HepG2 (cell line): ENCODE results near the gene IL18R1. TPM values are rescaled to one million over a fixed set of nuclear protein-coding genes. Genes with fewer than 3 reads are reported as not detected.
A peak's percentile ranks its signal among the peaks of the same experiment; 100 is the strongest.

Experiments used
- GTF2F1 ChIP-seq: fragments of 150-350 bp; IDR thresholded peaks from 2 replicates; pipeline ENCODE4 v1.6.1; 2014; ENCODE audit warnings: low read length
- JARID2 ChIP-seq: sonication (generic); formaldehyde crosslinking; IDR thresholded peaks from 2 replicates; pipeline ENCODE4 v1.8.1; 2023; ENCODE audit warnings: missing genetic modification reagents, inconsistent platforms; ENCODE audit not compliant: insufficient replicate concordance
- KAT8 ChIP-seq: IDR thresholded peaks from 2 replicates; pipeline ENCODE4 v1.6.1; 2016; ENCODE audit warnings: missing genetic modification reagents, missing compliant biosample characterization
- NBN ChIP-seq: fragments of 450-650 bp; conservative IDR thresholded peaks from 2 replicates; pipeline ENCODE4 v1.6.1; 2017
- PAF1 ChIP-seq: IDR thresholded peaks from 2 replicates; pipeline ENCODE4 v1.6.1; 2016; ENCODE audit warnings: missing genetic modification reagents, missing compliant biosample characterization
- RAD51 ChIP-seq: fragments of 450-650 bp; IDR thresholded peaks from 2 replicates; pipeline ENCODE4 v1.6.1; 2016; ENCODE audit warnings: borderline replicate concordance
- SRY ChIP-seq: sonication (generic); formaldehyde crosslinking; IDR thresholded peaks from 2 replicates; pipeline ENCODE4 v1.8.0; 2022; ENCODE audit warnings: mild to moderate bottlenecking, missing genetic modification reagents
- ZNF605 ChIP-seq: sonication (generic); formaldehyde crosslinking; IDR thresholded peaks from 2 replicates; pipeline ENCODE4 v1.8.0; 2022; ENCODE audit warnings: mild to moderate bottlenecking, missing genetic modification reagents
- ZNF7 ChIP-seq: IDR thresholded peaks from 2 replicates; pipeline ENCODE4 v1.6.1; 2016; ENCODE audit warnings: missing biosample characterization, missing genetic modification reagents
- ZNF850 ChIP-seq: sonication (generic); formaldehyde crosslinking; conservative IDR thresholded peaks from 2 replicates; pipeline ENCODE4 v1.9.0; 2021; ENCODE audit warnings: mild to moderate bottlenecking, missing genetic modification reagents
- polyA plus RNA-seq, 8 experiments: library from polyadenylated mRNA; depleted of rRNA in 3 of 8; stranded (reverse) in 7 of 8; unstranded in 1 of 8; fragments of >200 nt; fragmentation: Illumina TruSeq in 4 of 8; extraction: Trizol in 4 of 8; gene quantifications; 2 replicates each; pipeline versions ENCODE4 v1.2.1 to v1.2.3, GENCODE V29; 2011 to 2016; ENCODE audit warnings: low read depth in 4 of 8, missing spikeins in 1 of 8, mixed read lengths in 1 of 8; ENCODE audit not compliant: insufficient read depth in 1 of 8
- total RNA-seq, 5 experiments: library from RNA; depleted of rRNA; stranded (reverse); fragments of >200 nt; fragmentation: Illumina TruSeq; extraction: Trizol; gene quantifications; 2 replicates each; pipeline ENCODE4 v1.2.3, GENCODE V29; 2016; ENCODE audit warnings: low read depth in 1 of 5
- TF ChIP-seq, protein P1 (sequence below): sonication (generic); formaldehyde crosslinking; IDR thresholded peaks from 2 replicates; pipeline ENCODE4 v1.4.0; 2020; ENCODE audit warnings: low read depth, missing genetic modification reagents
- TF ChIP-seq, protein P2 (sequence below): sonication (generic); formaldehyde crosslinking; IDR thresholded peaks from 2 replicates; pipeline ENCODE4 v1.5.0; 2020; ENCODE audit warnings: mild to moderate bottlenecking, missing genetic modification reagents
- TF ChIP-seq, protein P3 (sequence below): sonication (generic); formaldehyde crosslinking; IDR thresholded peaks from 2 replicates; pipeline ENCODE4 v1.4.0; 2020; ENCODE audit warnings: missing genetic modification reagents
- TF ChIP-seq, protein P4 (sequence below): IDR thresholded peaks from 2 replicates; pipeline ENCODE4 v1.6.1; 2016

The IL18R1 gene
- total and polyA plus RNA-seq, 2 of the 13 experiments (the other 11 are each of a cell fraction or from before 2014, with no cell fraction given) = 0.01 to 0.04 TPM

DNA sequence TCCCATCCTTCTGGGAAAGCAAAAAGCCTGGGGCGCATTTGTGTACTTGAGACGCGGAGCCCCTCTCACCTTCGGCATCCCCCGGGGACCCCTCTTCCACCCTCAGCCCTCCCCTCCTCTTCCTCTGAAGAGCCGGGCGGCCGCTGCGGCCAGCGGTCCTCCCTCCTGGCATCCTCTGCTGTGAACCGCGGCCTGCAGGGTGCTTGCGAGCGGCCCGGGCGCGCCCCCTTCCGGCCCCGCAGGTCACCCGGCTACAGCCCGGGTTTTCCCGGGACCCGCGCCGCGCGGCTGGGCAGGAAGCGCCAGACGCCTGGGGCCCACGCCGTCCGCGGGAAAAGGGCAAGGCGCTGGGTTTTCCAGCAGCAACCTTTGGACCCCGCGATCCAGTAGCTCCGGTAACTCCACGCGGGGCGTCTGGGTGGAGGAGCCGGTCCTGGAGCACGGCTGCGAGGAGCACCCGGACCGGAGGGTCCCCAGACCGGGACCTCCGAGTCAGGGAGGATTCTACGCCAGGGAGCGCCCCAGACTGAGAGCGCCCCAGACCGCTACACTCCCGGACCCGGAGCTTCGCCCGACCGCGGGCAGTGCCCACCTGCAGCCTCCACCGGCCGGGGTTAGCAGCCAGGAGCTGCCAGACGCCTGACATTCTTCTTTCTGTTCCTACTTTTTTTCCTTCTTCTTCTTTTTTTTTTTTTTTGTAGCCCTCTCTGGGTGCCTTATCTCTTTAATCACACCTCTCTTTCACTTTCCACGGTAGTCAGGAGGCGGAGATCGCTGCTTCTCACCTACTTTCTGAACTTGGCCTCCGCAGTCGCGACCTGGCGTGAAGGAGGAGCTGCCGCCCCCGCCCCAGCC is at the start of gene IL18R1 (continued):
- TF ChIP-seq, protein P1, sequence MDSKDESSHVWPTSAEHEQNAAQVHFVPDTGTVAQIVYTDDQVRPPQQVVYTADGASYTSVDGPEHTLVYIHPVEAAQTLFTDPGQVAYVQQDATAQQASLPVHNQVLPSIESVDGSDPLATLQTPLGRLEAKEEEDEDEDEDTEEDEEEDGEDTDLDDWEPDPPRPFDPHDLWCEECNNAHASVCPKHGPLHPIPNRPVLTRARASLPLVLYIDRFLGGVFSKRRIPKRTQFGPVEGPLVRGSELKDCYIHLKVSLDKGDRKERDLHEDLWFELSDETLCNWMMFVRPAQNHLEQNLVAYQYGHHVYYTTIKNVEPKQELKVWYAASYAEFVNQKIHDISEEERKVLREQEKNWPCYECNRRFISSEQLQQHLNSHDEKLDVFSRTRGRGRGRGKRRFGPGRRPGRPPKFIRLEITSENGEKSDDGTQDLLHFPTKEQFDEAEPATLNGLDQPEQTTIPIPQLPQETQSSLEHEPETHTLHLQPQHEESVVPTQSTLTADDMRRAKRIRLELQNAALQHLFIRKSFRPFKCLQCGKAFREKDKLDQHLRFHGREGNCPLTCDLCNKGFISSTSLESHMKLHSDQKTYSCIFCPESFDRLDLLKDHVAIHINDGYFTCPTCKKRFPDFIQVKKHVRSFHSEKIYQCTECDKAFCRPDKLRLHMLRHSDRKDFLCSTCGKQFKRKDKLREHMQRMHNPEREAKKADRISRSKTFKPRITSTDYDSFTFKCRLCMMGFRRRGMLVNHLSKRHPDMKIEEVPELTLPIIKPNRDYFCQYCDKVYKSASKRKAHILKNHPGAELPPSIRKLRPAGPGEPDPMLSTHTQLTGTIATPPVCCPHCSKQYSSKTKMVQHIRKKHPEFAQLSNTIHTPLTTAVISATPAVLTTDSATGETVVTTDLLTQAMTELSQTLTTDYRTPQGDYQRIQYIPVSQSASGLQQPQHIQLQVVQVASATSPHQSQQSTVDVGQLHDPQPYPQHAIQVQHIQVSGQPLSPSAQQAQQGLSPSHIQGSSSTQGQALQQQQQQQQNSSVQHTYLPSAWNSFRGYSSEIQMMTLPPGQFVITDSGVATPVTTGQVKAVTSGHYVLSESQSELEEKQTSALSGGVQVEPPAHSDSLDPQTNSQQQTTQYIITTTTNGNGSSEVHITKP (CRISPR knock-in tag) = no peak
- TF ChIP-seq, protein P2, sequence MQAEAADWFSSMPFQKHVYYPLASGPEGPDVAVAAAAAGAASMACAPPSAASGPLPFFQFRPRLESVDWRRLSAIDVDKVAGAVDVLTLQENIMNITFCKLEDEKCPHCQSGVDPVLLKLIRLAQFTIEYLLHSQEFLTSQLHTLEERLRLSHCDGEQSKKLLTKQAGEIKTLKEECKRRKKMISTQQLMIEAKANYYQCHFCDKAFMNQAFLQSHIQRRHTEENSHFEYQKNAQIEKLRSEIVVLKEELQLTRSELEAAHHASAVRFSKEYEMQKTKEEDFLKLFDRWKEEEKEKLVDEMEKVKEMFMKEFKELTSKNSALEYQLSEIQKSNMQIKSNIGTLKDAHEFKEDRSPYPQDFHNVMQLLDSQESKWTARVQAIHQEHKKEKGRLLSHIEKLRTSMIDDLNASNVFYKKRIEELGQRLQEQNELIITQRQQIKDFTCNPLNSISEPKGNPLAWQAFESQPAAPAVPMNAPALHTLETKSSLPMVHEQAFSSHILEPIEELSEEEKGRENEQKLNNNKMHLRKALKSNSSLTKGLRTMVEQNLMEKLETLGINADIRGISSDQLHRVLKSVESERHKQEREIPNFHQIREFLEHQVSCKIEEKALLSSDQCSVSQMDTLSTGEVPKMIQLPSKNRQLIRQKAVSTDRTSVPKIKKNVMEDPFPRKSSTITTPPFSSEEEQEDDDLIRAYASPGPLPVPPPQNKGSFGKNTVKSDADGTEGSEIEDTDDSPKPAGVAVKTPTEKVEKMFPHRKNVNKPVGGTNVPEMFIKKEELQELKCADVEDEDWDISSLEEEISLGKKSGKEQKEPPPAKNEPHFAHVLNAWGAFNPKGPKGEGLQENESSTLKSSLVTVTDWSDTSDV = peak; percentile 55; the same call in 1 of the 2 replicates
- no peak for TF ChIP-seq JARID2 (CRISPR knock-in tag)
- no peak for TF ChIP-seq ZNF850
- TF ChIP-seq PAF1 = no peak
- TF ChIP-seq ZNF7 (CRISPR knock-in tag) = no peak
- TF ChIP-seq, protein P3, sequence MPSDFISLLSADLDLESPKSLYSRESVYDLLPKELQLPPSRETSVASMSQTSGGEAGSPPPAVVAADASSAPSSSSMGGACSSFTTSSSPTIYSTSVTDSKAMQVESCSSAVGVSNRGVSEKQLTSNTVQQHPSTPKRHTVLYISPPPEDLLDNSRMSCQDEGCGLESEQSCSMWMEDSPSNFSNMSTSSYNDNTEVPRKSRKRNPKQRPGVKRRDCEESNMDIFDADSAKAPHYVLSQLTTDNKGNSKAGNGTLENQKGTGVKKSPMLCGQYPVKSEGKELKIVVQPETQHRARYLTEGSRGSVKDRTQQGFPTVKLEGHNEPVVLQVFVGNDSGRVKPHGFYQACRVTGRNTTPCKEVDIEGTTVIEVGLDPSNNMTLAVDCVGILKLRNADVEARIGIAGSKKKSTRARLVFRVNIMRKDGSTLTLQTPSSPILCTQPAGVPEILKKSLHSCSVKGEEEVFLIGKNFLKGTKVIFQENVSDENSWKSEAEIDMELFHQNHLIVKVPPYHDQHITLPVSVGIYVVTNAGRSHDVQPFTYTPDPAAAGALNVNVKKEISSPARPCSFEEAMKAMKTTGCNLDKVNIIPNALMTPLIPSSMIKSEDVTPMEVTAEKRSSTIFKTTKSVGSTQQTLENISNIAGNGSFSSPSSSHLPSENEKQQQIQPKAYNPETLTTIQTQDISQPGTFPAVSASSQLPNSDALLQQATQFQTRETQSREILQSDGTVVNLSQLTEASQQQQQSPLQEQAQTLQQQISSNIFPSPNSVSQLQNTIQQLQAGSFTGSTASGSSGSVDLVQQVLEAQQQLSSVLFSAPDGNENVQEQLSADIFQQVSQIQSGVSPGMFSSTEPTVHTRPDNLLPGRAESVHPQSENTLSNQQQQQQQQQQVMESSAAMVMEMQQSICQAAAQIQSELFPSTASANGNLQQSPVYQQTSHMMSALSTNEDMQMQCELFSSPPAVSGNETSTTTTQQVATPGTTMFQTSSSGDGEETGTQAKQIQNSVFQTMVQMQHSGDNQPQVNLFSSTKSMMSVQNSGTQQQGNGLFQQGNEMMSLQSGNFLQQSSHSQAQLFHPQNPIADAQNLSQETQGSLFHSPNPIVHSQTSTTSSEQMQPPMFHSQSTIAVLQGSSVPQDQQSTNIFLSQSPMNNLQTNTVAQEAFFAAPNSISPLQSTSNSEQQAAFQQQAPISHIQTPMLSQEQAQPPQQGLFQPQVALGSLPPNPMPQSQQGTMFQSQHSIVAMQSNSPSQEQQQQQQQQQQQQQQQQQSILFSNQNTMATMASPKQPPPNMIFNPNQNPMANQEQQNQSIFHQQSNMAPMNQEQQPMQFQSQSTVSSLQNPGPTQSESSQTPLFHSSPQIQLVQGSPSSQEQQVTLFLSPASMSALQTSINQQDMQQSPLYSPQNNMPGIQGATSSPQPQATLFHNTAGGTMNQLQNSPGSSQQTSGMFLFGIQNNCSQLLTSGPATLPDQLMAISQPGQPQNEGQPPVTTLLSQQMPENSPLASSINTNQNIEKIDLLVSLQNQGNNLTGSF (CRISPR knock-in tag) = peak; percentile 44; the same call in 1 of the 2 replicates
- TF ChIP-seq ZNF605 (CRISPR knock-in tag) = no peak; the same call in 1 of the 2 replicates
- no peak for TF ChIP-seq NBN
- no peak for TF ChIP-seq RAD51
- TF ChIP-seq, protein P4, sequence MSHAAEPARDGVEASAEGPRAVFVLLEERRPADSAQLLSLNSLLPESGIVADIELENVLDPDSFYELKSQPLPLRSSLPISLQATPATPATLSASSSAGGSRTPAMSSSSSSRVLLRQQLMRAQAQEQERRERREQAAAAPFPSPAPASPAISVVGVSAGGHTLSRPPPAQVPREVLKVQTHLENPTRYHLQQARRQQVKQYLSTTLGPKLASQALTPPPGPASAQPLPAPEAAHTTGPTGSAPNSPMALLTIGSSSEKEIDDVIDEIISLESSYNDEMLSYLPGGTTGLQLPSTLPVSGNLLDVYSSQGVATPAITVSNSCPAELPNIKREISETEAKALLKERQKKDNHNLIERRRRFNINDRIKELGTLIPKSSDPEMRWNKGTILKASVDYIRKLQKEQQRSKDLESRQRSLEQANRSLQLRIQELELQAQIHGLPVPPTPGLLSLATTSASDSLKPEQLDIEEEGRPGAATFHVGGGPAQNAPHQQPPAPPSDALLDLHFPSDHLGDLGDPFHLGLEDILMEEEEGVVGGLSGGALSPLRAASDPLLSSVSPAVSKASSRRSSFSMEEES (CRISPR knock-in tag) = 0 out of 2 replicates have a peak, but pooled peaks have one; percentile 30
- TF ChIP-seq SRY (CRISPR knock-in tag) = 0 out of 2 replicates have a peak, but pooled peaks have one; percentile 57
- TF ChIP-seq GTF2F1 = no peak
- TF ChIP-seq KAT8 (CRISPR knock-in tag) = peak; percentile 65; the same call in 1 of the 2 replicates
